PC-9 (cell line): ENCODE data around the gene HMGB1.

Experiments used
- CTCF ChIP-seq: fragments of 200-600 bp; sonication (generic); conservative IDR thresholded peaks from 2 replicates; pipeline ENCODE4 v1.6.1; 2017; ENCODE audit warnings: mixed run types, antibody characterized with exemption, mild to moderate bottlenecking, moderate library complexity
- EZH2 ChIP-seq: fragments of 200-600 bp; sonication (generic); IDR thresholded peaks from 2 replicates; pipeline ENCODE4 v1.8.0; 2017; ENCODE audit warnings: antibody characterized with exemption, low read depth

DNA sequence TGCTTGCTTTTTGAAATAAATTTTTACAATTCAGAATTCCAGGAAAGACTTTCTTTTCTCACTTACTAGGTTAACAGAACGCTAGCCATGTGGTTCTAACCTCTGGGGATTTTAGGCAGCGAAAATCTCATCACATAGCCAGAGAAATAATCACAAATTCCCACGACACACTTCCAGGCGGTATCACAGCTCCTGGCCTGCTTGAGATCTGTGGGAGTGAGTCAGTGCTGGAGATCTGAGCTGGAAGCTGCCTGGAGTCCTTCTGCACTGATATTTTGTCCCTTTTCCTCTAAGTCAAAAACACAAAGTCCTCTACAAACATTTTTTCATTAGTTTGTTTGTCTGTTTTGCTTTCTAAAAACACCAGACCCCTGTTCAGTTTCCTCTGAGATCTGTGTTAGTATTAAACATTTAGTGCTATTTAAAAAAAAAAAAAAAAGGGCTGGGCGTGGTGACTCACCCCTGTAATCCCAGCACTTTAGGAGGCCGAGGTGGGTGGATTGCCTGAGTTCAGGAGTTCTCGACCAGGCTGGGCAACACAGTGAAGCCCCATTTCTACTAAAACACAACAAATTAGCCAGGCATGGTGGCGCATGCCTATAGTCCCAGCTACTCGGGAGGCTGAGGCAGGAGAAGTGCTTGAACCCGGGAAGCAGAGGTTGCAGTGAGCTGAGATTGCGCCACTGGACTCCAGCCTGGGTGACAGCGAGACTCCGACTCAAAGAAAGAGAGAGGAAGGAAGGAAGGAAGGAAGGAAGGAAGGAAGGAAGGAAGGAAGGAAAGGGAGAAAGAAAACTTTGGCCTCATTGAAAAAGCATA, 55.6 kb downstream of the HMGB1 start:
- TF ChIP-seq EZH2 (no peak), CTCF (no peak)
